ENCODE data around the gene UBASH3A. TPM values are rescaled to one million over a fixed set of nuclear protein-coding genes. Genes with fewer than 3 reads are reported as not detected.

Gene UBASH3A
- polyA plus RNA-seq, 1 of the 3 experiments (the other 2 are of a cell fraction) = not detected

GRCh38 chr21:42475036-42475435 lies 71.3 kb downstream of the UBASH3A start:
- Histone ChIP-seq H3K4me2 (no peak overlapping the region), H3F3A (replicated peaks; ENCODE audit: insufficient read depth) (no peaks in the 10 kb centered on the region), H3K27me3 (ENCODE audit: insufficient read depth) (no peaks in the 10 kb centered on the region), H3K9me2 (no peaks in the 10 kb centered on the region), H3K36me3 (replicated peaks in 1 of 2; ENCODE audit: control insufficient read depth in 1 of 2, insufficient read depth in 2 of 2, low read length in 1 of 2) (no peaks in the 10 kb centered on the region), H3K79me2 (ENCODE audit: insufficient read depth) (no peaks in the 10 kb centered on the region), H2AFZ (ENCODE audit: low read depth) (no peak overlapping the region), H3K4me3 (ENCODE audit: low read depth in 2 of 2, low read length in 1 of 2) (no peak overlapping the region), H3K4me1 (ENCODE audit: control insufficient read depth in 1 of 2, insufficient read depth in 2 of 2, low read depth in 1 of 2, low read length in 1 of 2) (peaks cover 0 to 9% of the 10 kb centered on the region in 2 experiments; a peak in 2 of 4 replicates), H3K9ac (no peak overlapping the region), H4K20me1 (ENCODE audit: insufficient read depth) (no peaks in the 10 kb centered on the region), H3K27ac (ENCODE audit: low read depth in 2 of 2, low read length in 1 of 2) (no peak overlapping the region), H3K9me3 (no peaks in the 10 kb centered on the region)
- TF ChIP-seq USF2 (IDR thresholded peaks at IDR 0.05; ENCODE audit: borderline replicate concordance, low read depth, low read length) = no peak
- no peak for TF ChIP-seq YY1 (IDR thresholded peaks at IDR 0.05; ENCODE audit: low read depth)
- TF ChIP-seq SMC3 (IDR thresholded peaks at IDR 0.05; ENCODE audit: low read depth, low read length) = no peak
- TF ChIP-seq TAF1 (IDR thresholded peaks at IDR 0.05; ENCODE audit: borderline replicate concordance, low read depth, low read length) = no peak
- no peak for TF ChIP-seq POLR2AphosphoS5 (IDR thresholded peaks at IDR 0.05; ENCODE audit: low read depth, low read length)
- no peak for TF ChIP-seq GATA2 (CRISPR knock-in tag; IDR thresholded peaks at IDR 0.05)
- ChIA-PET POLR2A (interaction anchor here (0.7 kb wide), 1 partner anchor 256 kb away, joined by 3 read pairs; no protein-coding TSS in a partner anchor), CTCF (interaction anchor here (0.9 to 1.7 kb wide), 2 partner anchors 13 to 358 kb away, joined by 3 to 4 read pairs; no protein-coding TSS in a partner anchor)
- DNase-seq = no peak
- 68% methylated on average over 7 of the region's 7 CpGs for WGBS (ENCODE audit: low lambda C conversion rate)

- H3K9ac ChIP-seq = no peak overlapping the region
- no peaks in the 10 kb centered on the region for H4K20me1 ChIP-seq (ENCODE audit: insufficient read depth)
- no peaks in the 10 kb centered on the region for H3K9me2 ChIP-seq
- H3K4me3 ChIP-seq (ENCODE audit: low read depth in 2 of 2, low read length in 1 of 2) = no peak overlapping the region
- peaks cover 0 to 9% of the 10 kb centered on the region in 2 experiments; a peak in 2 of 4 replicates for H3K4me1 ChIP-seq (ENCODE audit: control insufficient read depth in 1 of 2, insufficient read depth in 2 of 2, low read depth in 1 of 2, low read length in 1 of 2)
- ChIA-PET POLR2A (interaction anchor here (0.7 kb wide), 1 partner anchor 256 kb away, joined by 3 read pairs; no protein-coding TSS in a partner anchor), CTCF (interaction anchor here (0.9 to 1.7 kb wide), 2 partner anchors 12 to 358 kb away, joined by 3 to 4 read pairs; no protein-coding TSS in a partner anchor)
- no peak for DNase-seq
- no peak overlapping the region for H3K4me2 ChIP-seq
- no peaks in the 10 kb centered on the region for H3K27me3 ChIP-seq (ENCODE audit: insufficient read depth)
- WGBS (ENCODE audit: low lambda C conversion rate) = 69% methylated on average over 16 of the region's 18 CpGs
- no peak overlapping the region for H2AFZ ChIP-seq (ENCODE audit: low read depth)
- H3K36me3 ChIP-seq (replicated peaks in 1 of 2; ENCODE audit: control insufficient read depth in 1 of 2, insufficient read depth in 2 of 2, low read length in 1 of 2) = no peaks in the 10 kb centered on the region
- no peaks in the 10 kb centered on the region for H3K9me3 ChIP-seq
- no peaks in the 10 kb centered on the region for H3K79me2 ChIP-seq (ENCODE audit: insufficient read depth)
- H3F3A ChIP-seq (replicated peaks; ENCODE audit: insufficient read depth) = no peaks in the 10 kb centered on the region
- TF ChIP-seq IRF3 (IDR thresholded peaks at IDR 0.05; ENCODE audit: low read depth, low read length) (no peak), TEAD4 (IDR thresholded peaks at IDR 0.05; ENCODE audit: borderline replicate concordance, insufficient read depth) (no peak), POLR2AphosphoS5 (IDR thresholded peaks at IDR 0.05; ENCODE audit: low read depth, low read length) (no peak), GATA2 (CRISPR knock-in tag; IDR thresholded peaks at IDR 0.05) (no peak), ELF1 (IDR thresholded peaks at IDR 0.05) (no peak), SIN3A (IDR thresholded peaks at IDR 0.05; ENCODE audit: borderline replicate concordance, low read depth, low read length) (no peak), USF1 (IDR thresholded peaks at IDR 0.05; ENCODE audit: borderline replicate concordance, low read depth) (no peak)
- H3K27ac ChIP-seq (ENCODE audit: low read depth in 2 of 2, low read length in 1 of 2) = no peak overlapping the region
Measured at GRCh38 chr21:42475526-42476387, 72.1 kb downstream of the UBASH3A start.
